ENCODE measurements around the gene BCL10.

The BCL10 gene
- total RNA-seq, result 41.3 to 75.5 (median 57.4) reads per million in 18 experiments

DNA sequence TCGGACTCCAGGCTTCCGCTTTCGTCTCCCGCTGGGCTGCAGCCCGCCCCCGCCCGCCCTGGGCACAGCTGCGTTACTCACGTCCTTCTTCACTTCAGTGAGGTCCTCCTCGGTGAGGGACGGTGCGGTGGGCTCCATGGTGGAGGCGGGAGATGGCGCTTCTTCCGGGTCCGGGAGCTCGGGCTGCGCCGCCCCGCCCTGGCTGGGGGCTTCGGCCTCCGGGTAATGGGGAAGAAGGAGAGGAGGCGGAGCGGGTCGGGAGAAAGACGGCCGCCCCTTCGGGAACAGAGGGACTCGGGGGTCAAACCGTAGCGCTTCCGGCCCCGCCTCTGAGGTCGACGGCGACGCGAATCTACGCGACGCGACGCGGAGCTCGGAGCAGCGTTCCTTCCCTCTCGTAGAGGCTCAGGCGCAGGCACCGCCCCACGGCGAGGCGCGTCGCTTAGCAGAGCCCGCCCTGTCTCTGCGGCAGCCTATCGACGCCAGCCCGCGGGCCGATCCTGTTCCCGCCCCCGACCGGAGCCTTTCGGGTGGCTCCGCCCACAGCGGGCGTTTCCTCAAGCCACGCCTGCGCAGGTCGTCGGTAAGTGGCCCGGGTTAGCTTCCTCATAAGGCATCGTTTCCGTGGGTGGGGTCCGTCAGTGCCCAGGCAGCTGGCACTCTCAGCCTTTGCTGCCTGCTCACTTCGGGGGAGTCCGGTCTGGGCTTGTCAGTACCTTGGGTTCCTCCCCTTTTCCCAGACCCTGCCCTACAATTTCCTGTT lies at the start of gene BCL10:
Gene BCL10, minus strand, starts transcription at position 418 of the 763 bp plus-strand sequence. Its CDS starts 280 bp downstream, at position 138.
- peak; percentile 99 to 100 for DNase-seq

GRCh38 chr1:85325920-85326319 lies 49.5 kb upstream of the BCL10 start:
- DNase-seq, result no peak

GRCh38 chr1:85323770-85324169 lies 47.3 kb upstream of the BCL10 start:
- no peak for DNase-seq

DNA sequence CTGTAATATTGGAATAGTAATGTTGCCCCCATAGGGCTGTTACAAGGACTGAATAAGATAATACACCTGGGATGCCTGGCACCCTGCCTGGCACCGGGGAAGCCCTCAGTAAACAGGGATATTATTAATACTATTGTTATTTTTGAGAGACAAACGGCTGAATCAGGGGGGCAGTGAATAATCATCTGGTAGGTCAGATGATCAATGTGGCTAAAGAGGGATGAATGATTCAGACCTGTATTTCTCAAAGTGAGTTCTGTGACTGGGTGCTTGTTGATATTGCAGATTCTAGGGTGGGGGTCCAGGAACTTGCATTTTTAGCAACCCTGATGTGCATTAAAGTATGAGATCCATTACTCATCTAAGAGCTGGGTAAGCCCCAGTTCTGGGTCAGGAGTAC lies 46.2 kb upstream of the BCL10 start:
- DNase-seq, result no peak

DNA sequence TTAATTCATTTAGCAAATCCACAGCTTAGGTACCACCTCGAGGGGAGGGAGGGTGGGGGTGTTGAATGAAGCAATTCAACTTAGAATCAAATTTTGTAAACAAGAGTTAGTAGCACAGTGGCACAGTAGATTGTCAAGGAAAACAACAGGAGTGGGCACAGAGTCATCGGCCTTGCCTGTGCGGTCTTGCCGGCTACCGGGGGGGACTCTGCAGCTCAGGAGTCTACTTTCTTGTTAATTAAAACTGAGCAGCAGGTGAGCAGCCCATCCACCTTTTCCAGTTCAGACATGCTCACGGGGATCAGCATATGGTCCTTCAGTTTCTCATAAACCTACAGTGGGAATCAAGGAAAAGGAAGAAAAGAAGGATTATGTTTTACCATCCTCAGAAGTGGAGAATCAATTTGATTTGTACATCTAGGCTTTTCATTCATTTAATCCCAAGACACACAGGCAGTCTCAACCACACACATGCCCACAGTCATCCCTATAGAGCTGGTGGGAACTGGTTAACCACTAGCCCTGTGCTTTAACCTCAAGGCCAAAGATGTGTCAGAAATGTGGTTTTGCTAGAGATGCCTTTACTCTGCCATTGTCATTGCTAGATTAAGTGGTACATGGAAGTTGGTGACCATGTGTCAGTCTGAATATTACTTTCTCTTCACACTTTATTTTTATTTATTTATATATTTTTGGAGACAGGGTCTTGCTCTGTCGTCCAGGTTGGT lies 45.0 kb upstream of the BCL10 start:
- no peak for DNase-seq

GRCh38 chr1:85320371-85321131 lies 44.1 kb upstream of the BCL10 start:
- no peak for DNase-seq

DNA sequence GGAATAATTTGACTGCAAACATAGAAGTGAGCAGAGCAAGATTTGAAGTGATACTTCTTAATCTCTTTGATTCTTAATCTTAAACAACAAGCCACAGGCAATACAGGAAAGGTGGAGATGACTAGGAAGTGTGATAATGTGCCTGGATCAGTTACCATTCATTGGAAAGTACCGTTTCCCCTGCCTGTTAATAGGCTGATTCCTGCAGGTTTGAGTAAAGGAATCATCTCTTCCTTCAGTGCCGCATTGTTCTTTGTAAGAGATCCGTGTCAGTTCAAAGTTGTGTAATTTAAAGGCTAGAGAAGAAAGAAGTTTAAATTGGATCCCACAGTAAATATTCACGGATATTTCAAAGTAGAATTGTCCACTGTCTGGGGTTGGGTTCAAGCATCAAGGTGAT lies 43.5 kb upstream of the BCL10 start:
- DNase-seq, result no peak

DNA sequence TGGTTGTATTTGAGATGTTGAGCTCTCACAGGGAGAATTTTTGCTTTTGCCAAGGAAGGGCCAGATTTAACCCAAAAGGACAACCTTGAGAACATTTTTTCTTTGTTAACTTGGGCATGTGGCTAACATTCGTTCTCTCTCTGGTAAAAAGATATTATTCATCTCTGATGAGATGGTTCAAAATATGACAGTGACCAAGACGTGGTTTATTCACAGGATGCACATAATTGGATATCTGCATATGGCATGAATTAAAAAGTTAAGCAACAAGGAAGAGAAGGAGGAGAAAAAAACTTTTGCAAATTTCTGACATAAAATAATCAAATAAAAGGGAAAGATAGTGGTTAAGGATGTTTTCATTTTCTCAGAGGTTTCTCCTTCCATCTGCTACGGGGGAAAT lies 43.1 kb upstream of the BCL10 start:
- no peak for DNase-seq

DNA sequence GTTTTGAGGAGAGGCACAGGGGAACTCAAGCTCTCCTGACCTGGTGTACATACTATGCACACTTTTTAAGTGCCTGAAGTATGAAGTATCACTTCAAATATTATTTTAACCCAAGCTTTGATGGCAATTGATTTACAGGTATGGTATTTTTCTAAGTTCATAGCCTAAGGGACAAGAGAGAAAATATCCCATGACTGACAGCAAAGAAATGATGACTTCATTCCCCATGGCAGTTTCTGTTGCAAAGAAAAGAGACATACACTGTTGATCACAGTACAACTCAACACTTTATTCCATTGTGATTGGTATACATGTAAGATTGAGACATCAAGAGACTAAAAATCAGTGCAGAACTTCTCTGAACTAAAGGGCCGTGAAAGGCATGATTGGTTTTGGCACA lies 41.8 kb upstream of the BCL10 start:
- no peak for DNase-seq

DNA sequence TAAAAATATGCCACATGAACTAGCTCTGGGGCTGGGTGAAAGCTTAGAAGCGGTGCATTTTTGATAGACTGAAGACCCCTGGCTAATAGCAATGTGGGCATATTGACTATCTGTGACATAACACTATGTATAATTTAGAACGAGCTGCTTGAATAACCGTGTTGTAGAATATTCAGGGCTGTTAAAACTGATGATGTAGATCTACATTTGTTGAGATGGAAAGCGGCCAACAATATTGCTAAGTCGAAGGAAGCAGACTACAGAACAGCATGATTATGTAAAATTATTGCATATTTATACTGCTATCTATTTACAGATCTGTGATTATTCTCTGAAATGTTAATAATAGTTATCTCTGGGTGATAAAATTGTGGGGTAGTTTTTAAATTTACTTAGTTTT lies 41.1 kb upstream of the BCL10 start:
- no peak for DNase-seq

DNA sequence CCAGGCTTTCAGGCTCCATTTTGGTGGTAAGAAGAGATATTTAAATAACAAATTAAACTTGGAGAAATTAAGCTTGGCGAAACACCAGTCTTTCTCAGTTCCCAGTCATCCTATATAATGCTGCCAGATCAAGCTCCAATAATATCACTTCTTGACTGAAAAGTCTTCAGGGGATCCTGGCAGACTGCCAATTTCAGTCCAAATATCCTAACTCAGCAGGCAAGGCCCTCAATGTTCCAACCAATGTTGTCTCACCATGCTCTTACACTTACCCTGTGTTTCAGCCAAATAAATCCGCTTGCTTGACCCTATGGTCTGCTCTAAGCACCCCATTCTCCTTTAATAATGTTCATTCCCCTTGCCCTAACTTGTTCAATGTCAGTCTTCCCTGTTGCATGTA lies 39.9 kb upstream of the BCL10 start:
- no peak for DNase-seq

DNA sequence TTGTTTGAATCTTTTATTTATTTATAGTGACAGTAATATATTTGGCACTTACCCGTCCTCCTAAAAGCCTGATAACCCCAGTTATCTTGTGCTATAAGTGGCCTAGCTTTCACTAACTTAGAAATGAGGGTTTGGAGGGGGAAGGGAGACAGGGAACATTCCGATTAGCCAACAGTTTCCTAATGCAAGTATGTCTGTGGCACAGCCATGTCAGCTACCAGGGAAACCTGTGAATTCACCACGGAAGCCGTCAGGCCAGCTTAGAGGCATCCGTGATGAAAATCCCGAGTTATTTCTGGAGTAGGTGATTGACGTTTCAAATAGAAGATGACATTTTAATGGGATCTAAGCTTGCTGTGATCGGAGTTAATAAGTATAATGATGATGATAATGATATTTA lies 39.4 kb upstream of the BCL10 start:
- no peak for DNase-seq

GRCh38 chr1:85314726-85315125 lies 38.3 kb upstream of the BCL10 start:
- DNase-seq, result no peak

DNA sequence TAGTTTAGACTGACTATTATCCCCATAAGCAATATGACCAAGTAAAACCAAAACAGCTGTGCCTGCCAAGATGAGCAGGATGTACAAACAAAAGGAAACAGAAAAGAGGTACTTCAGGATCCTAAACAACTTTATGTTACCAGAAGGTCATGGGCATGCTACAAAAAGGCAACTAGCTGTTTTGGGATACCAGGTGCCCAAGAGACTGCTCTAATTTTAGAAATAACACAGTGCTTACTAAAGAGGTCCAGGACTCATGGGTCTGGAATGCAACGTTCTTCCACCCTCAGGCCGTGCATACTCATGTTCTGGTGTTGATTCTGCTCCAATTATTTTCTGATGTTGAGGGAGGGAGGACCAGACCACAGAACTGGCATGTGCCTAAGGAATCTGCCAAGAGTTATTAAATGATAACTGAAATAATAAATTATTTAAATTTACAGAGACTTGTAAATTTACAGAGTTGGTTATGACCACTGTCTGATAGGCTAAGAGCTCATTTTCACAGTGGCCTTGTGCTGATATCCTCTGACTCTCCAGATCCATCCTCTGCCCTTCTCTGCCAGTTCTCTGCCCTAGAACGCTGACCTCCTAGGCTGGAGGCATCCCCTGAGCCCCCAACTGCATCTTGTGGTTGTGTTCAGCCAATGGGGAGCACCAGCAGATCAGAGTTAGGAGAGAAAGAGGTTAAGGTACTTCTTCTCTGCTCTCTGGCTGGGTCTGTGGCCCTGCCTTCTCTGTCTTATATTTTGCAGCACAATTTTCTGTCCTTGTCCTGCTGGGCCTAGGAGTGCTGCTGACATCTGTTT lies 37.7 kb upstream of the BCL10 start:
- no peak for DNase-seq

- DNase-seq, result no peak
Measured at GRCh38 chr1:85311818-85312217, 35.4 kb upstream of the BCL10 start.

GRCh38 chr1:85308833-85309350 lies 32.5 kb upstream of the BCL10 start:
- no peak for DNase-seq

DNA sequence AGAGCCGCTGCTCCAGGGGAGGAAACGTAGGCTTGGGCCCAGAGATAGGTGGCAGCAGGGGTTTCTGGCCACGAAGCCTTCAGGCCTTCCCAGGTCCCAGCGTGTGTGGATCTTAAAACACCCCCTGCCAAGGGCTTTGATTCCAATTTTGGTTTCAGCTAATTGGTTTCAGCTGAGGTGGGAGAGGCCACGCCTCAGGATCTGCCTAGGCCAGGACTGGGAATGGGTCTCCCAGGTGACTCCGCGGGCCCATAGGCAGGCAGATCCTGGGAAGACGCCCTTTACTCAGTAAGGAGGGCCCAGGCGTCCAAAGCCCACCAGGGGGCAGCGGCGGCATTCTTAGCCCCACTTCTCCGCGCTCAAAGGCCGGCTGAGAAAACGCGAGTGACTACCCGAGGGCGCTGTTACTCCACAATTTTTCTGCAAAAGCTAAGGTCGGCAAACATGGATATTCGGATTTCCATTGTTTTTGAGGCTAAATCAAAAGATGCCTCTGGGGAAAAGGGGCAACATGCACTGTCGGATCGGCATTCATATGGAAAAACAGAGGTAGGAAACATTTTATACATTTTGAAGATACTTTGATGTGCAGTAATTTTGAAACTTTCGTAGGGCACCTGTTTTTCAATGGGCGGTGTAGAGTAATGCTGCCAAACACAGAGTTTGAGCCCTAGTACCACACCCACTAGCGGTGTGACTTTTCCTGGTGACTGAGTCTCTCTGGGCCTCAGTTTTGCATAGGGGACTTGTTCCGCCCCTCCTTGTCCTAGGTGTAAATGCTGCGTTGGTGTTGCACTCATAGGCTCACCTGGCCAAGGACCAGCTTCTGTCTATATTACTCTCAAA lies 31.8 kb upstream of the BCL10 start:
- DNase-seq, result peak; percentile 7 to 32

DNA sequence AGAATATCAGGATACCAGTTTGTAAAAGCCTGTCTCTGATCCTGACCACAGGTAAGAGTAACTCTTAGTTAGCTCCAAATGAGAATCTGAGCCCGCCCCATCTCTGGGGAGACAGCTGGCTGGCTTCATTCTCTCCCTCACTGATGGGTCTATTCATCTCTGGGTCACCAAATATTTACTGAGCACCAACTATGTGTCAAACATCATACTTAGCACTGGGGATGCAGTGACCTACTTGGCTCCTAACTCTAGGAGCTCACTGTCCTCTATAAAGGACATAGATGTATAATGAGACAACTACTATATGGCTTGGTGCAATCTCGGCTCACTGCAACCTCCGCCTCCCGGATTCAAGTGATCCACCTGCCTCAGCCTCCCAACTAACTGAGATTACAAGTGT lies 29.8 kb upstream of the BCL10 start:
- no peak for DNase-seq

GRCh38 chr1:85303440-85304162 lies 27.2 kb upstream of the BCL10 start:
- no peak for DNase-seq

- no peak for DNase-seq
Measured at GRCh38 chr1:85300140-85300539, 23.7 kb upstream of the BCL10 start.
